ENCODE results near the gene IDE.

The IDE gene

DNA sequence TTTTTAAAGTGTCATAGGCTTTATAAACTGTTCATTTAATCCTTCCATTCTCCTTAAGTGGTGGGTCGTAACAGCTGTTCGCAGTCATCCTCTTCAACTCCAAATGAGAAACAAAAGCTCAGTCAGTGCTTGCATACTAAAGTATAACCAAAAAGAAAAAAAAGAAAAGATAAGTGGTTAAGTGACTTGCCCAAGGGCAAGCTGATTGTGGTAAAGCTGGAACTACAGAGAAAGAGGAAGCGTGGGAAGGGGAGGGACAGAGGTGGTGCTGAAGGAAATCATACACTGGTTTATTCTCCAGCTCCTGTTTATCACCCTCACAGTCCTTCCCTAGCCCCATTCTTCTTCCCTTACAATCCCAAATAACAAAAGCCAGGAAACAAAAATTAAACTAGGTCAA, 29.6 kb downstream of the IDE start:
- H3K9me3 Mint-ChIP-seq, result no peaks in the 10 kb centered on the region
- peaks cover 9% of the 10 kb centered on the region for H3K36me3 Mint-ChIP-seq (ENCODE audit: low read depth)
- no peak overlapping the region for H3K4me3 Mint-ChIP-seq
- peaks cover 21% of the 10 kb centered on the region for H3K4me1 Mint-ChIP-seq
- ATAC-seq, result peak; percentile 57
- no peak for DNase-seq
- H3K27me3 Mint-ChIP-seq, result no peaks in the 10 kb centered on the region
- H3K27ac Mint-ChIP-seq, result peak overlapping the region; percentile 43

DNA sequence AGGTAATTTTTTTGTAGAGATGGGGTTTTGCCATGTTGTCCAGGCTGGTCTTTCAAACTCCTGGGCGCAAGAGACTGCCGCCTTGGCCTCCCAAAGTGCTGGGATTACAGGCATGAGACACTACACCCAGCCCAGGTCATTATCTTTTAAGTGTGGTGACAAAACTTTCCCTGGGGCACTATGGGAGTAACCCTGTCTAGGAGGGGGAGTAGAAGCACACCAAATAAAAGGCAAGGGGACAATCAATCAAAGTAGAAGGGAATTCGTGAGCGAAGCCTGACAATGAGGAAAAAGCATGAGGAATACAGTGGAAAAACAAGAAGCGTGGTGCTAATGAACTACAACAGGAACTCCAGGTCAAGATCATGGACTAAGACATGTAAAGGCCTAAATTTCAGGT, 31.4 kb downstream of the IDE start:
- no peak overlapping the region for H3K4me3 Mint-ChIP-seq
- H3K27me3 Mint-ChIP-seq, result no peaks in the 10 kb centered on the region
- no peaks in the 10 kb centered on the region for H3K9me3 Mint-ChIP-seq
- no peak overlapping the region for H3K27ac Mint-ChIP-seq
- H3K4me1 Mint-ChIP-seq, result peaks cover 21% of the 10 kb centered on the region
- DNase-seq (no peak), ATAC-seq (no peak)
- H3K36me3 Mint-ChIP-seq (ENCODE audit: low read depth), result peaks cover 7% of the 10 kb centered on the region

DNA sequence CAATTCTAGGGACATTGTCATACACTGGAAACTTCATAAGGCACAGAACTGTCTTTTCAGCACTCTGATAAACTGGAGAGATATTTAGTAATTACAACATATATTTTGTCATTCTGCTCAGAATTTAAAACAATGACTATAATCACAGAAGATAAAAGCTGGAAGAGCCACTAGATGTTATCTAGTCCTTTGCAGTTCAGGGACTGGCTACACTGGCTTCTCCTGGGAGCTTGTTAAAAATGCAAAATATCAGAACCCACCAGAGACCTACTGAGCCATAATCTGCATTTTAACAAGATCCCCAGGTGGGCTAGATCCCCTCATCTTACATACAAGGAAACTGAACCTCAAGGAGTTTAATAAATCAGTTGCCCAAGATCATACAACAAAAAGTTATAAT, 32.3 kb downstream of the IDE start:
- no peak for DNase-seq
- H3K27me3 Mint-ChIP-seq, result no peaks in the 10 kb centered on the region
- H3K27ac Mint-ChIP-seq, result no peak overlapping the region
- H3K4me3 Mint-ChIP-seq, result no peak overlapping the region
- peaks cover 10% of the 10 kb centered on the region for H3K36me3 Mint-ChIP-seq (ENCODE audit: low read depth)
- ATAC-seq, result no peak
- peaks cover 21% of the 10 kb centered on the region for H3K4me1 Mint-ChIP-seq
- no peaks in the 10 kb centered on the region for H3K9me3 Mint-ChIP-seq

DNA sequence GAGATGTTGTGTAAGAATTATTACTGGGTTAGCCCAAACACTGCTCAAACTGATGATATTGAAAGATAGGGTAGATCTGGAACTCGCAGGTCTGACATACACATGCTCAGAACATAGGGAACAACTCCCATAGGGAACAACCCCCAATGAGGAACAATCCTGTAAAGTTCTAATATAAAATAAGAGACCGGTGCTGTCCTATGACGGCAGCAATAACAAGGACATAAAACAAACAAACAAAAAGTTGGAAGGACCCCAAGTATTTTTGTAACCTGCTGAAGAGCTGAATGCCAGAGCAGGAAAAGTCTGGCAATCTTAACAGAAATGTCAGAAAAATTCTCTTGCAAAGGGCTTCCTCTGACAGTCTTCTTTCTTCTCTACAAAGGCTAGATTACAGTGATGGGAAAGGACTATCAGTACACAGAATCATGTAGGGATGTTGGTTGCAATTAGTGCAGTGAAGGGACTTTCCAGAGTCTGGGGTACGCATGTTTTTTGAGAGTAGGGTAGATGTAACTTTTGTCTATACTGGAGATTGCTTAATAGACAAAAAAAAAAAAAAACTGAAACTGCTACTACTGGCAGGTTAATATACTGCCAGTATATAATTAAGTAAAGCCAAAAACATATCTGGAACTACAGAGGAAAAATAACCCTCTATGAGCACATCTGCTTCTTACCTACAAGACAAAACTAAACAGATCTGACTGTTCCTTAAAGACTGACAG, 35.5 kb downstream of the IDE start:
- H3K4me1 Mint-ChIP-seq, result peaks cover 3% of the 10 kb centered on the region
- no peaks in the 10 kb centered on the region for H3K9me3 Mint-ChIP-seq
- H3K4me3 Mint-ChIP-seq, result no peak overlapping the region
- DNase-seq (no peak), ATAC-seq (no peak)
- H3K36me3 Mint-ChIP-seq (ENCODE audit: low read depth), result peaks cover 14% of the 10 kb centered on the region
- H3K27ac Mint-ChIP-seq, result no peak overlapping the region
- H3K27me3 Mint-ChIP-seq, result no peaks in the 10 kb centered on the region

DNA sequence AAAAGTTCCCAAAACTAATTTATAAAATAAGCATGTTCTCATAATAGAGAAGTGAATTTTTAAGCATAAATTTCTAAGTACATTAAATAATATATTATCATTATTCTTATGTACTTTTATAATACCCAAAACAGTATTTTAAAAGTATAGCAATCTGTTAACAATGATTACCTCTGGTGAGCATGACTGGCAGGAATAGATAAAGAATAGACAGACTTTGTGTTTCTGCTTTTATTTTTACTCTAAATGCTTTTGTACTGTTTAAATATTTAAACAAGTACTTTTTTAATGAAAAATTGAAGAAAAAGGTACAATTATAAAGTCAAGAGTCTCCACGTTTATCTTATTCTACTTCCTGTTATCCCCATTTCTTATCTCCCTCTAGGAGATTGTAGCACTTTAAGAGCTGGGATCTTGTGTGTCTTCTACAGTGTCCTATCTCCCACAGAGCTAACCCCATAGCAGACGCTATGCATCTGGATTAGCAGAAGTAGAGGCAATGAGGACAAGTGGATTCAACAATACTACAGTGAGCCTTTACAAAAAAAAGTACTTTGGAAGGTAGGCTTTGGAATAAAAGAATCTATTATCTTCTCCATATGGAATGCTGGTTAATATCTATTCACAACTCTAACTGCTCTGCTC, 42.9 kb downstream of the IDE start:
- no peak for DNase-seq
- no peaks in the 10 kb centered on the region for H3K4me1 Mint-ChIP-seq
- no peaks in the 10 kb centered on the region for H3K27me3 Mint-ChIP-seq
- no peak overlapping the region for H3K27ac Mint-ChIP-seq
- H3K4me3 Mint-ChIP-seq, result no peak overlapping the region
- ATAC-seq, result no peak
- H3K36me3 Mint-ChIP-seq (ENCODE audit: low read depth), result peaks cover 17% of the 10 kb centered on the region
- H3K9me3 Mint-ChIP-seq, result no peaks in the 10 kb centered on the region

GRCh38 chr10:92530421-92530820, 43.5 kb downstream of the IDE start:
- H3K27me3 Mint-ChIP-seq, result no peaks in the 10 kb centered on the region
- no peaks in the 10 kb centered on the region for H3K4me1 Mint-ChIP-seq
- no peaks in the 10 kb centered on the region for H3K9me3 Mint-ChIP-seq
- no peak for ATAC-seq
- no peak for DNase-seq
- H3K36me3 Mint-ChIP-seq (ENCODE audit: low read depth), result peaks cover 15% of the 10 kb centered on the region
- no peak overlapping the region for H3K4me3 Mint-ChIP-seq
- no peak overlapping the region for H3K27ac Mint-ChIP-seq

DNA sequence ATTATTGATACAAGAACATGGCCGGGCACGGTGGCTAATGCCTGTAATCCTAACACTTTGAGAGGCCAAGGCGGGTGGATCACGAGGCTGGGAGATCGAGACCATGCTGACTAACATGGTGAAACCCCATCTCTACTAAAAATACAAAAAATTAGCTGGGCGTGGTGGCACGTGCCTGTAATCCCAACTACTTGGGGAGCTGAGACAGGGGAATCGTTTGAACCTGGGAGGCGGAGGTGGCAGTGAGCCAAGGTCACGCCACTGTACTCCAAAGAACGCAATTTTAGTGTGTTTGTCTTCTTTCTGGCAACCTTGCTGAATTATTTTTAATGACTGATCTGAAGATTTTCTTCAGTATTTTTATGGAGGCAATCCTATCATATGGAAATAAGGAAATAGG, 46.2 kb downstream of the IDE start:
- DNase-seq, result no peak
- Mint-ChIP-seq H3K9me3 (no peaks in the 10 kb centered on the region), H3K27me3 (no peaks in the 10 kb centered on the region), H3K27ac (no peak overlapping the region), H3K4me3 (no peak overlapping the region), H3K4me1 (no peaks in the 10 kb centered on the region), H3K36me3 (ENCODE audit: low read depth) (peaks cover 9% of the 10 kb centered on the region)
- ATAC-seq, result no peak

DNA sequence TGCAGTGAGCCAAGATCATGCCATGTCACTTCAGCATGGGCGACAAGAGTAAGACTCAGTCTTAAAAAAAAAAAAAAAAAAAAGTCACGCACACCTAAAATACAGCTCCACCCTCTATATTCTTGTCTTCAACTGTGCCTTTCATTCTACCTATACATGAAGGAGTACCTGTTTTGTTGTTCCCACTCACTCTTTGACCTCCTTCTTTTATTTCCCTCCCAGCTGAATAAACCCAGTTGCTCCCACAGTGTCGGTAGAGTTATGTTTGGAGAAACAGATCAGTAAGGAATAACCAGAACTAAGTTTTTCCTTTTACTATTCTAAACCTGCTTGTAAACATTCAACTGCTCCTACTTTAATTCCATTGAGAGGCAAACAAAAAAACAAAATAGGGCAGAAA, 50.3 kb downstream of the IDE start:
- H3K4me1 Mint-ChIP-seq, result no peaks in the 10 kb centered on the region
- DNase-seq (no peak), ATAC-seq (no peak)
- no peaks in the 10 kb centered on the region for H3K27me3 Mint-ChIP-seq
- H3K27ac Mint-ChIP-seq, result no peak overlapping the region
- H3K9me3 Mint-ChIP-seq, result no peaks in the 10 kb centered on the region
- no peak overlapping the region for H3K4me3 Mint-ChIP-seq
- no peaks in the 10 kb centered on the region for H3K36me3 Mint-ChIP-seq (ENCODE audit: low read depth)

GRCh38 chr10:92517034-92517655, 56.7 kb downstream of the IDE start:
- ATAC-seq (peak; percentile 89), DNase-seq (peak; percentile 65)
- no peaks in the 10 kb centered on the region for H3K9me3 Mint-ChIP-seq
- H3K27me3 Mint-ChIP-seq, result no peaks in the 10 kb centered on the region
- no peak overlapping the region for H3K27ac Mint-ChIP-seq
- no peak overlapping the region for H3K4me3 Mint-ChIP-seq
- peaks cover 5% of the 10 kb centered on the region for H3K36me3 Mint-ChIP-seq (ENCODE audit: low read depth)
- H3K4me1 Mint-ChIP-seq, result peaks cover 2% of the 10 kb centered on the region

- no peaks in the 10 kb centered on the region for H3K9me3 Mint-ChIP-seq
- no peaks in the 10 kb centered on the region for H3K4me1 Mint-ChIP-seq
- H3K36me3 Mint-ChIP-seq (ENCODE audit: low read depth), result peaks cover 26% of the 10 kb centered on the region
- no peaks in the 10 kb centered on the region for H3K27me3 Mint-ChIP-seq
- no peak overlapping the region for H3K4me3 Mint-ChIP-seq
- ATAC-seq (no peak), DNase-seq (no peak)
- no peak overlapping the region for H3K27ac Mint-ChIP-seq
Measured at GRCh38 chr10:92508866-92509265, 65.0 kb downstream of the IDE start.

DNA sequence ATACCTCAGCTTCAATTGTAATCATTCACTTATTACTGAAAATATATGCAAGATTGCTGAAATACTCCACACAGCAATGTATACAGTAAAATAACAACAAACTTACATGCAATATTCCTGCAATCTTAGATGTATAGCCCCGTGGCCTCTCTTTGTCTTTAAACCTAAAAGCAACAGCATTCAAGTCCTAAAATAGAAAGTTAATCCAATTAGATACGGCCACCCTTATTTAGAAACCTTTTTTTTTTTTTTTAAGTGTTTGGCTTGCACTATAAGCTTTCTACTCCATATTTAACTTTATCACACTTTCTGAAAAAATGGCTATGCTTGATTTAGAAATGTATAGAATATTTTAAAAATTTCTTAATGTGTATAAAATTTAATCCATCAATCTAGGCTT, 67.6 kb downstream of the IDE start:
- peaks cover 28% of the 10 kb centered on the region for H3K36me3 Mint-ChIP-seq (ENCODE audit: low read depth)

GRCh38 chr10:92505044-92505443, 68.8 kb downstream of the IDE start:
- no peaks in the 10 kb centered on the region for H3K4me1 Mint-ChIP-seq
- no peaks in the 10 kb centered on the region for H3K27me3 Mint-ChIP-seq
- no peak overlapping the region for H3K4me3 Mint-ChIP-seq
- no peak overlapping the region for H3K27ac Mint-ChIP-seq
- ATAC-seq (no peak), DNase-seq (no peak)
- H3K36me3 Mint-ChIP-seq (ENCODE audit: low read depth), result peaks cover 34% of the 10 kb centered on the region
- H3K9me3 Mint-ChIP-seq, result no peaks in the 10 kb centered on the region

More for the DNA sequence above, 67.6 kb downstream of the IDE start:
- Mint-ChIP-seq H3K27ac (no peak overlapping the region), H3K4me1 (no peaks in the 10 kb centered on the region), H3K4me3 (no peak overlapping the region), H3K9me3 (no peaks in the 10 kb centered on the region), H3K27me3 (no peaks in the 10 kb centered on the region)
- no peak for DNase-seq
- no peak for ATAC-seq

DNA sequence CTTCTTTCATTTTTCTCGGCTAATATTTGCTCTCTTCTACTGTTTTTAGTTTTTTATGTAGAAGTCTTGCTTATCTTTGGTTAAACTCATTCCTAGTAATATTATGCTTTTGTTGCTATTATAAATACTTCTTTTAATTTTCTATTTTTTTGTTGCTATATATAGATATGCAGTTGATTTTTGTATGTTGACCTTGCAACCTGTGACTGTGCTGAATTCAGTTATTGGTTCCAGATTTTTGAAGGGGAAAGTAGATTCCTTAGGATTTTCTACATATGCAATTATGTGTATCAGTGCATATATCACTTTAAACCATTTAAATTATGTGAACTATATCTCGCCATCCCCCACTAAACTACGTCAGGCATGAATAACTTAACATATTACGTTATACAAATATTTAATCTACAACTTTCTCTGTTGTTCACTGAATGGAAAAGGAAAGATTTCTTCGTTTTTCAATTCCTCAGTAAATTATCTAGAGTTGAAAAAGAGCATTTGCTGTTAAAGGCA, 71.5 kb downstream of the IDE start:
- DNase-seq (no peak), ATAC-seq (no peak)
- Mint-ChIP-seq H3K36me3 (ENCODE audit: low read depth) (peaks cover 32% of the 10 kb centered on the region), H3K9me3 (no peaks in the 10 kb centered on the region), H3K4me1 (no peaks in the 10 kb centered on the region), H3K27me3 (no peaks in the 10 kb centered on the region), H3K4me3 (no peak overlapping the region), H3K27ac (no peak overlapping the region)

DNA sequence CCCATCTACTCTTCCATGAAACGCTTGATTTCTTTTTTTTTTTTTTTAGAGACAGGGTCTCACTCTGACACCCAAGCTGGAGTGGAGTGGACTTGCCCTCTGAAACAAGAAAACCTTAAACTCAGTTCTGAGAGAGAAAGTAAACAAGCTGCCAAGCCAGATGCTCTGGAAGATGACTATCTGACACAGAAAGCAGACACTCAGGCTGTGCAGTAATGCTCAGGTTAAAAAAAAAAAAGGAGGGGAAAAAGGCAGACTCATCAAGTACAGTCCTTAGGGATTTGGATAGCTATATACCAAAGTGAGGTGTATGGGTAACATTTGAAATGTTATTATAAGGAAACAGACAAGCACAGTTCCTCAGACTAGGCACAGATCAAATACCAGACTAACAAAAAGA, 80.5 kb downstream of the IDE start:
- no peak for DNase-seq
- H3K36me3 Mint-ChIP-seq (ENCODE audit: low read depth), result peaks cover 27% of the 10 kb centered on the region
- no peak overlapping the region for H3K4me3 Mint-ChIP-seq
- H3K9me3 Mint-ChIP-seq, result no peaks in the 10 kb centered on the region
- no peak for ATAC-seq
- H3K27me3 Mint-ChIP-seq, result no peaks in the 10 kb centered on the region
- H3K4me1 Mint-ChIP-seq, result no peaks in the 10 kb centered on the region
- no peak overlapping the region for H3K27ac Mint-ChIP-seq

GRCh38 chr10:92492748-92493240, 81.1 kb downstream of the IDE start:
- DNase-seq (no peak), ATAC-seq (no peak)
- H3K27ac Mint-ChIP-seq, result no peak overlapping the region
- H3K4me3 Mint-ChIP-seq, result no peak overlapping the region
- H3K9me3 Mint-ChIP-seq, result no peaks in the 10 kb centered on the region
- H3K4me1 Mint-ChIP-seq, result no peaks in the 10 kb centered on the region
- peaks cover 27% of the 10 kb centered on the region for H3K36me3 Mint-ChIP-seq (ENCODE audit: low read depth)
- H3K27me3 Mint-ChIP-seq, result no peaks in the 10 kb centered on the region
